ENCODE results near the gene TAS2R19. TPM values are rescaled to one million over a fixed set of nuclear protein-coding genes. Genes with fewer than 3 reads are reported as not detected.
"Not testable (repeated sequence)": the region's sequence is repeated elsewhere in the genome, so short reads cannot be mapped to it uniquely, and the experiment has no call there.

Gene TAS2R19
- polyA plus RNA-seq, 2 of the 4 experiments (the other 2 are of a cell fraction): 0.19 to 1.1 TPM

GRCh38 chr12:11041366-11041765, 18.9 kb upstream of the TAS2R19 start:
- H3K4me1 ChIP-seq; ATAC-seq; H3K4me3 ChIP-seq; DNase-seq (ENCODE audit: low read depth in 1 of 2, low spot score in 1 of 2); H3K4me2 ChIP-seq; H3K27ac ChIP-seq; FAIRE-seq; H3K9me3 ChIP-seq; CTCF ChIA-PET; POLR2A ChIA-PET: not testable (repeated sequence)
- WGBS (ENCODE audit: missing lambda C conversion rate): 92% methylated on average over 2 of the region's 2 CpGs
- peak; percentile 43; the same call in 1 of the 2 replicates for TF ChIP-seq REST (IDR thresholded peaks at IDR 0.05)

GRCh38 chr12:11040162-11040561, 17.7 kb upstream of the TAS2R19 start:
- no peak for TF ChIP-seq GATA3 (IDR thresholded peaks at IDR 0.05; ENCODE audit: borderline replicate concordance)
- no peak for TF ChIP-seq POLR2AphosphoS2 (conservative IDR thresholded peaks at IDR 0.05; ENCODE audit: low read length)
- no peak for TF ChIP-seq HMGXB4 (CRISPR knock-in tag; IDR thresholded peaks at IDR 0.05; ENCODE audit: borderline replicate concordance)
- no peak for TF ChIP-seq TFCP2L1 (CRISPR knock-in tag; IDR thresholded peaks at IDR 0.05)
- no peak for TF ChIP-seq CEBPB (IDR thresholded peaks at IDR 0.05)
- TF ChIP-seq RCOR1 (IDR thresholded peaks at IDR 0.05; ENCODE audit: low read depth, low read length): no peak
- no peak for TF ChIP-seq RARB (CRISPR knock-in tag; IDR thresholded peaks at IDR 0.05)
- no peak for TF ChIP-seq ZC3H11A (IDR thresholded peaks at IDR 0.05)
- TF ChIP-seq RFX5 (IDR thresholded peaks at IDR 0.05): no peak
- no peak for TF ChIP-seq ZSCAN20 (CRISPR knock-in tag; IDR thresholded peaks at IDR 0.05)
- no peak for TF ChIP-seq JUNB (IDR thresholded peaks at IDR 0.05)
- no peak for TF ChIP-seq JUN (IDR thresholded peaks at IDR 0.05)
- TF ChIP-seq HOXA7 (CRISPR knock-in tag; IDR thresholded peaks at IDR 0.05): no peak
- TF ChIP-seq E2F6 (IDR thresholded peaks at IDR 0.05; ENCODE audit: borderline replicate concordance, low read depth): no peak
- no peak for TF ChIP-seq HOXB13 (CRISPR knock-in tag; IDR thresholded peaks at IDR 0.05; ENCODE audit: low read depth)
- ChIA-PET CTCF (no interaction called here), POLR2A (no interaction called here)
- ATAC-seq (no peak), FAIRE-seq (no peak), DNase-seq (ENCODE audit: low read depth in 1 of 2, low spot score in 1 of 2) (no peak)
- H3K27ac ChIP-seq: no peak overlapping the region
- 91% methylated on average over 1 of the region's 1 CpG for WGBS (ENCODE audit: missing lambda C conversion rate)
- no peak overlapping the region for H3K4me3 ChIP-seq
- H3K4me2 ChIP-seq: no peak overlapping the region
- H3K4me1 ChIP-seq: no peaks in the 10 kb centered on the region
- H3K9me3 ChIP-seq: no peaks in the 10 kb centered on the region

GRCh38 chr12:11039171-11039570, 16.8 kb upstream of the TAS2R19 start:
- DNase-seq (ENCODE audit: low read depth in 1 of 2, low spot score in 1 of 2) (no peak), FAIRE-seq (peak; percentile 13), ATAC-seq (no peak)
- Histone ChIP-seq H3K27ac (no peak overlapping the region), H3K4me1 (no peaks in the 10 kb centered on the region), H3K9me3 (no peaks in the 10 kb centered on the region), H3K4me3 (no peak overlapping the region), H3K4me2 (no peak overlapping the region)
- WGBS (ENCODE audit: missing lambda C conversion rate): 93% methylated on average over 3 of the region's 3 CpGs
- ChIA-PET CTCF (no interaction called here), POLR2A (no interaction called here)
- TF ChIP-seq CBX8 (IDR thresholded peaks at IDR 0.05) (no peak), KDM5A (IDR thresholded peaks at IDR 0.05) (no peak), HES2 (IDR thresholded peaks at IDR 0.05) (no peak), REST (IDR thresholded peaks at IDR 0.05) (no peak), RNF2 (IDR thresholded peaks at IDR 0.05; ENCODE audit: borderline replicate concordance, low read depth) (no peak), BCL3 (IDR thresholded peaks at IDR 0.05) (no peak), JUNB (IDR thresholded peaks at IDR 0.05) (no peak), ESRRA (IDR thresholded peaks at IDR 0.05; ENCODE audit: borderline replicate concordance, low read length) (no peak), ZSCAN20 (CRISPR knock-in tag; IDR thresholded peaks at IDR 0.05) (no peak), USF2 (IDR thresholded peaks at IDR 0.05) (no peak)
